Keratinocyte (primary cell): ENCODE measurements around the gene PACC1. TPM values are rescaled to one million over a fixed set of nuclear protein-coding genes. Genes with fewer than 3 reads are reported as not detected.

Experiments
- DNase-seq: peaks from one replicate; pipeline ENCODE4 v3.0.0-alpha.2; 2011; ENCODE audit warnings: low read depth, missing footprints, low spot score
- FAIRE-seq: peaks from 2 replicates; lab custom pipeline; 2011; peaks lifted over from hg19 to GRCh38; lab: Jason Lieb, UNC
- H2AFZ ChIP-seq: 2 replicates; pipeline ENCODE4 v1.6.0; 2012; ENCODE audit warnings: low read length, control low read depth, inconsistent platforms; ENCODE audit not compliant: control insufficient read depth
- H3K27ac ChIP-seq: 2 replicates; pipeline ENCODE4 v1.5.1; 2011; ENCODE audit warnings: low read length; ENCODE audit not compliant: control insufficient read depth, insufficient read depth
- H3K27me3 ChIP-seq: 3 replicates; pipeline ENCODE4 v1.6.0; 2011; ENCODE audit warnings: low read length; ENCODE audit not compliant: control insufficient read depth, insufficient read depth; ENCODE audit errors: extremely low read depth
- H3K36me3 ChIP-seq, 2 experiments: 2 replicates in 1 of 2; 3 replicates in 1 of 2; pipeline ENCODE4 v1.5.1; 2011; ENCODE audit warnings: low read length in 2 of 2, mild to moderate bottlenecking in 1 of 2; ENCODE audit not compliant: control insufficient read depth in 2 of 2, insufficient read depth in 2 of 2; ENCODE audit errors: extremely low read depth in 1 of 2
- H3K4me1 ChIP-seq: 3 replicates; pipeline ENCODE4 v1.5.1; 2011; ENCODE audit warnings: low read length; ENCODE audit not compliant: control insufficient read depth, insufficient read depth; ENCODE audit errors: extremely low read depth
- H3K4me2 ChIP-seq: 3 replicates; pipeline ENCODE4 v1.6.0; 2011; ENCODE audit warnings: low read depth, low read length; ENCODE audit not compliant: control insufficient read depth, insufficient read depth; ENCODE audit errors: extremely low read depth
- H3K4me3 ChIP-seq, 3 experiments: fragments of 200-600 bp in 1 of 3; sonication (generic) in 1 of 3; 2 replicates in 2 of 3; 3 replicates in 1 of 3; pipeline ENCODE4 v1.5.1; 2011 to 2016; ENCODE audit warnings: low read length in 3 of 3, mild to moderate bottlenecking in 3 of 3, control low read depth in 2 of 3, inconsistent platforms in 1 of 3, low read depth in 1 of 3, mixed read lengths in 1 of 3, mixed run types in 1 of 3, moderate library complexity in 1 of 3; ENCODE audit not compliant: control insufficient read depth in 2 of 3, insufficient read depth in 2 of 3; ENCODE audit errors: extremely low read depth in 1 of 3
- H3K79me2 ChIP-seq: 2 replicates; pipeline ENCODE4 v1.6.0; 2012; ENCODE audit warnings: low read length; ENCODE audit not compliant: control insufficient read depth, insufficient read depth
- H3K9ac ChIP-seq: 3 replicates; pipeline ENCODE4 v1.6.0; 2011; ENCODE audit warnings: low read length; ENCODE audit not compliant: control insufficient read depth, insufficient read depth; ENCODE audit errors: extremely low read depth
- H3K9me1 ChIP-seq: 3 replicates; pipeline ENCODE4 v1.6.0; 2011; ENCODE audit warnings: low read length; ENCODE audit not compliant: control insufficient read depth, insufficient read depth; ENCODE audit errors: extremely low read depth
- H3K9me3 ChIP-seq: 2 replicates; pipeline ENCODE4 v1.5.1; 2012; ENCODE audit warnings: low read depth, low read length; ENCODE audit not compliant: control insufficient read depth
- H4K20me1 ChIP-seq: 3 replicates; pipeline ENCODE4 v1.6.0; 2011; ENCODE audit warnings: low read length; ENCODE audit not compliant: control insufficient read depth, insufficient read depth; ENCODE audit errors: extremely low read depth
- EZH2 ChIP-seq: IDR thresholded peaks from one replicate; pipeline ENCODE4 v1.6.1; 2012; ENCODE audit warnings: inconsistent platforms, mild to moderate bottlenecking, low read length, moderate library complexity
- dilution Hi-C: fragments of 300-500 bp; cut with MboI; formaldehyde crosslinking; loops from one replicate; pipeline ENCODE4 v1.7.0; 2020; ENCODE audit warnings: low sequenced_read_pairs; ENCODE audit not compliant: extremely low pct_ligation_motif_present
- polyA minus RNA-seq, 3 experiments: library from RNA; depleted of rRNA, polyadenylated mRNA; stranded (reverse); fragments of >200 nt; gene quantifications; 1 replicate in 1 of 3; 2 replicates in 1 of 3; 3 replicates in 1 of 3; pipeline ENCODE4 v1.2.3, GENCODE V29; 2011
- polyA plus RNA-seq, 5 experiments: library from polyadenylated mRNA; depleted of rRNA in 3 of 5; stranded (reverse) in 3 of 5; stranded (forward) in 1 of 5; unstranded in 1 of 5; fragments of >200 nt; gene quantifications; 1 replicate in 1 of 5; 2 replicates in 3 of 5; 3 replicates in 1 of 5; pipeline versions ENCODE4 v1.2.1 to v1.2.3, GENCODE V29; 2011 to 2012; ENCODE audit warnings: missing spikeins in 2 of 5, low read depth in 1 of 5, low replicate concordance in 1 of 5
- TF ChIP-seq, protein P1 (sequence below), 3 experiments: IDR thresholded peaks in 1 of 3; conservative IDR thresholded peaks in 1 of 3; optimal IDR thresholded peaks in 1 of 3; 2 replicates in 2 of 3; 3 replicates in 1 of 3; pipeline versions ENCODE3 to v1.5.1; 2011; ENCODE audit warnings: low read length in 3 of 3, mild to moderate bottlenecking in 3 of 3, moderate library complexity in 2 of 3, control low read depth in 1 of 3, inconsistent platforms in 1 of 3; ENCODE audit not compliant: insufficient read depth in 2 of 3; ENCODE audit errors: extremely low read depth in 1 of 3

Gene PACC1
- 11.5 to 16.5 TPM (median 12.7 TPM) in 3 replicates for polyA plus RNA-seq
- 9.2 TPM for polyA plus RNA-seq (2011; ENCODE audit: low read depth)
- 8.0 and 8.6 TPM in 2 replicates for polyA plus RNA-seq (2011; cell fraction: cytosol; rRNA removed)
- 20.7 and 23.3 TPM in 2 replicates for polyA plus RNA-seq (2011; cell fraction: nucleus; rRNA removed)
- 7.8 and 8.5 TPM in 2 replicates for polyA plus RNA-seq (2012; ENCODE audit: low replicate concordance)
- polyA minus RNA-seq: 12.5 to 19.6 TPM (median 15.5 TPM) in 3 replicates
- 15.5 TPM for polyA minus RNA-seq (2011; cell fraction: cytosol; rRNA and poly(A)+ RNA removed)
- polyA minus RNA-seq (2011; cell fraction: nucleus; rRNA and poly(A)+ RNA removed): 12.8 and 16.6 TPM in 2 replicates

DNA sequence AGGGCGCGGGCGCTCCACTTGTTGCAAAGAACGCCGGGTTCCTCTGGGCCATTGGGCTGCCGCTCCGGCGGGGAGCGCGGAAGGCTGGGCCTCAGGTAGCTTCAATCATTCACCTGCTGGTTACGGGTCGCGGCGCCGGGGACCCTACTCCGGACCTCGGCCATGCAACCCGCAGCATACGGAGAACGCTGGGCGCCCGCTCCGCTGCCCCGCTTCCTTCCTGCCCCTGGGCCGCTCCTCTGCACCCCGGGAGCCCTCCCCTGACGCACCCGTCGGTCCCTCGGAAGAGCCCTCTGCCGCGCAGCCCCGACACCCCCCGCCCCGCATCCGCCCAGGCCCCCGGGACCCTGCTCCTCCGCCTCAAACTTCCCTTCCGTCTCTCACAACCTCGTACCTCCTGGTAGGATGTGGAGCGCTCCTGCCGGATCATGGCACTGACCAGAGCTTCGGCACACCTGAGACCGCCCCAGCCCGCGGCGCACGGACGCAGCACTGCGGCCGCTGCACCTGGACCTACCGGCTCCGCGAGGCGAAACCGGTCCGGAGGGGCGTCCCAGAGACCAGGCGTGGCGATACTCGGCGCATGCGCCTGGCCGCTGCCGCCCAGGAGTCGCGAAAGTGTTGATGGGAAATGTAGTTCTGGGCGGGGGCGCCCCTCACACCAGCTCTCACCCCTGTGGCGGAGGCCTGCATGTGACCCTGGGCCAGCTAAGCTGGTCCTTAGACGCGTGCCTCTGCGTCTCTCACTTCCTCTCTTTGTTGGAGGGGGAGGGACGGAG, at the start of gene PACC1:
Gene PACC1 (minus strand): TSS at position 559 of the 779 bp plus-strand sequence. CDS start 129 bp downstream, at position 430.
- H3K9ac ChIP-seq: peak within 1 kb of the TSS; percentile 69
- peaks cover 16% of the 10 kb centered on the region for H3K79me2 ChIP-seq
- H3K4me2 ChIP-seq: peak within 1 kb of the TSS; percentile 76
- FAIRE-seq (no peak), DNase-seq (peak; percentile 66)
- peak within 1 kb of the TSS; percentile 76 to 81 (median 77) for H3K4me3 ChIP-seq
- H3K36me3 ChIP-seq: peaks cover 7 to 9% of the 10 kb centered on the region in 2 experiments
- H4K20me1 ChIP-seq: no peaks in the 10 kb centered on the region
- H3K9me3 ChIP-seq: no peaks in the 10 kb centered on the region
- TF ChIP-seq, protein P1, sequence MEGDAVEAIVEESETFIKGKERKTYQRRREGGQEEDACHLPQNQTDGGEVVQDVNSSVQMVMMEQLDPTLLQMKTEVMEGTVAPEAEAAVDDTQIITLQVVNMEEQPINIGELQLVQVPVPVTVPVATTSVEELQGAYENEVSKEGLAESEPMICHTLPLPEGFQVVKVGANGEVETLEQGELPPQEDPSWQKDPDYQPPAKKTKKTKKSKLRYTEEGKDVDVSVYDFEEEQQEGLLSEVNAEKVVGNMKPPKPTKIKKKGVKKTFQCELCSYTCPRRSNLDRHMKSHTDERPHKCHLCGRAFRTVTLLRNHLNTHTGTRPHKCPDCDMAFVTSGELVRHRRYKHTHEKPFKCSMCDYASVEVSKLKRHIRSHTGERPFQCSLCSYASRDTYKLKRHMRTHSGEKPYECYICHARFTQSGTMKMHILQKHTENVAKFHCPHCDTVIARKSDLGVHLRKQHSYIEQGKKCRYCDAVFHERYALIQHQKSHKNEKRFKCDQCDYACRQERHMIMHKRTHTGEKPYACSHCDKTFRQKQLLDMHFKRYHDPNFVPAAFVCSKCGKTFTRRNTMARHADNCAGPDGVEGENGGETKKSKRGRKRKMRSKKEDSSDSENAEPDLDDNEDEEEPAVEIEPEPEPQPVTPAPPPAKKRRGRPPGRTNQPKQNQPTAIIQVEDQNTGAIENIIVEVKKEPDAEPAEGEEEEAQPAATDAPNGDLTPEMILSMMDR (optimal IDR thresholded peaks at IDR 0.05 in 1 of 3, IDR thresholded peaks at IDR 0.05 in 1 of 3, conservative IDR thresholded peaks at IDR 0.05 in 1 of 3; ENCODE audit: extremely low read depth in 1 of 3, insufficient read depth in 2 of 3, low read length in 3 of 3): no peak
- no peak for TF ChIP-seq EZH2
- no peaks in the 10 kb centered on the region for H3K27me3 ChIP-seq
- dilution Hi-C loops: no loop called here
- peak within 1 kb of the TSS; percentile 15 for H3K27ac ChIP-seq
- H2AFZ ChIP-seq: peak within 1 kb of the TSS; percentile 82
- H3K4me1 ChIP-seq: peaks cover 8% of the 10 kb centered on the region
- H3K9me1 ChIP-seq: no peaks in the 10 kb centered on the region

DNA sequence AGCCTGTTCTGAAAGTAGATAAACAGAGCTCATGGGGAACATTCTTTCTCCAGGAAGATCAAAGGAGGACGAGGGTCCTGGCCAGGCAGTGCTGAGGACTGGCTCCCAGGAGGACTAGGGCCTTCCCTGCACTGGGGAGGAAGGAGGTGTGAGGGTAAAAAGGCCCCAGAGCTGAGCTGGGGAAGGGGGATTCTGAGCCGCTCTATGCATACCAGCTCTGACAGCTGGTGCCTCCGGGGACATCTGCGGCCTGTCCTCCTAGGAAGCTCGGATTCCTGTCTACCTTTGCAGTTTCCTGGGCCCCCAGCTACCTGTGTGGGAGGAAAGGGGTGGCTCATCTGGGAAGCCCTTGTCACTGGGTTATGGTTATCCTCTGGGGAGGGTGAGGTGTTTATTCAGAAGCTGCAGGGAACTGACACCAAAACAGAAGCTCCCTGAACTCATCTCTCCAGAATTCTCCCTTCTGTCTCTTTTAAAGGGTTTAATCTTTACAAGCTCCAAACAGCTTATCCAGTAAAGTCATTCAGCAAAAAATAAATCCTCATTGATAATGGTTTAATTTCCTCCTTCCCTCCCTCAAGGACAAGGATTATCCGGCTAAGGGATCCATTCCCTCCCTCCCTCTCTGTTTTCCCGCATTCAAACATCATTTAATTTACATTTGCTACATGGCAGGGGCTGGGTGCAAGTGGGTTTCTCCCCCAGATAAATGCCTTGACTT, 49.0 kb upstream of the PACC1 start:
- dilution Hi-C loops: no loop called here
- no peak for TF ChIP-seq EZH2
- TF ChIP-seq, protein P1 (optimal IDR thresholded peaks at IDR 0.05 in 1 of 3, IDR thresholded peaks at IDR 0.05 in 1 of 3, conservative IDR thresholded peaks at IDR 0.05 in 1 of 3; ENCODE audit: extremely low read depth in 1 of 3, insufficient read depth in 2 of 3, low read length in 3 of 3): no peak
- no peaks in the 10 kb centered on the region for H3K79me2 ChIP-seq

More for the DNA sequence above, 49.0 kb upstream of the PACC1 start:
- peak overlapping the region; percentile 43 for H2AFZ ChIP-seq
- H3K27ac ChIP-seq: no peak overlapping the region
- no peaks in the 10 kb centered on the region for H3K36me3 ChIP-seq
- H3K9ac ChIP-seq: no peak overlapping the region
- H3K4me2 ChIP-seq: no peak overlapping the region
- no peaks in the 10 kb centered on the region for H4K20me1 ChIP-seq
- H3K9me1 ChIP-seq: no peaks in the 10 kb centered on the region
- no peaks in the 10 kb centered on the region for H3K27me3 ChIP-seq
- DNase-seq: no peak
- no peak for FAIRE-seq
- H3K9me3 ChIP-seq: no peaks in the 10 kb centered on the region
- no peak overlapping the region for H3K4me3 ChIP-seq
- H3K4me1 ChIP-seq: peaks cover 12% of the 10 kb centered on the region
